GM12801 (cell line): ENCODE data around the gene LIN52.

Experiments
- TF ChIP-seq, protein P1 (sequence below): IDR thresholded peaks from one replicate; pipeline ENCODE4 v1.5.1; 2011; ENCODE audit warnings: control low read depth; ENCODE audit not compliant: insufficient read length; ENCODE audit errors: extremely low read depth

The LIN52 gene

DNA sequence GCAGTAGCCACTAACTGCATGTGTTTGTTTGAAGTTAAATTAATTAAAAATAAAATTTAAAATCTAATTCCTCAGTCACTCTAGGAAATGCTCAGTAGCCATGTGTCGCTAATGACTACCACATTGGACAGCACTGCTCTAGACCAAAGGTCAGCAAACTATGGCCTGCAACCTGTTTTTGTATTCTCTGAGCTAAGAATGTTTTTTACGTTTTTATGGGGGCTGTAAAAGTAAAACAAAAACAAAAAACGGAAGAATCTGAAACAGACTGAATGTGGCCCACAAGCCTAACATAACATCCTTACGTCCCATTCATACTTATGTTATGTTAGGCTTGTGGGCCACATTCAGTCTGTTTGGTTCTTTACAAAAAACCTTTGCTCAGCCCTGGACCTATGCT, 57.8 kb downstream of the LIN52 start:
- TF ChIP-seq, protein P1, sequence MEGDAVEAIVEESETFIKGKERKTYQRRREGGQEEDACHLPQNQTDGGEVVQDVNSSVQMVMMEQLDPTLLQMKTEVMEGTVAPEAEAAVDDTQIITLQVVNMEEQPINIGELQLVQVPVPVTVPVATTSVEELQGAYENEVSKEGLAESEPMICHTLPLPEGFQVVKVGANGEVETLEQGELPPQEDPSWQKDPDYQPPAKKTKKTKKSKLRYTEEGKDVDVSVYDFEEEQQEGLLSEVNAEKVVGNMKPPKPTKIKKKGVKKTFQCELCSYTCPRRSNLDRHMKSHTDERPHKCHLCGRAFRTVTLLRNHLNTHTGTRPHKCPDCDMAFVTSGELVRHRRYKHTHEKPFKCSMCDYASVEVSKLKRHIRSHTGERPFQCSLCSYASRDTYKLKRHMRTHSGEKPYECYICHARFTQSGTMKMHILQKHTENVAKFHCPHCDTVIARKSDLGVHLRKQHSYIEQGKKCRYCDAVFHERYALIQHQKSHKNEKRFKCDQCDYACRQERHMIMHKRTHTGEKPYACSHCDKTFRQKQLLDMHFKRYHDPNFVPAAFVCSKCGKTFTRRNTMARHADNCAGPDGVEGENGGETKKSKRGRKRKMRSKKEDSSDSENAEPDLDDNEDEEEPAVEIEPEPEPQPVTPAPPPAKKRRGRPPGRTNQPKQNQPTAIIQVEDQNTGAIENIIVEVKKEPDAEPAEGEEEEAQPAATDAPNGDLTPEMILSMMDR, result no peak

DNA sequence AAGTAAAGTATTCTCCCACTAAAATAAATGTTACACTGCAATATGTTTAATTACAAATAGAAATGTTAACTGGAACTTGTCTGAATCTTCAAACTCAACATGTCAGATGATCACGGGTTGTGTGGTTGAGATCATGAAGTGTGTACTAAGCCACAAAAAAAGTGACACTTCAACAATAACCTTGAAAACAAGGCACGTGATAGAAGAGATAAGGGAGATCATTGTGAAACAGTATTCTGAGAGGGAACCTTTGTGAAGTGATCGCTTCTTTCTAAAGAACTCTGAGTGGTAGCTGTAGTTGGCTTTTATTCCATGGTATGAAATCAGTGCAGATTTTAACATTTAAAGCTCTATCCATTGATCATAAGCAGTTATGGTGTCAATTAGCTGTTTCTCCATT, 60.0 kb downstream of the LIN52 start:
- TF ChIP-seq, protein P1, result no peak

DNA sequence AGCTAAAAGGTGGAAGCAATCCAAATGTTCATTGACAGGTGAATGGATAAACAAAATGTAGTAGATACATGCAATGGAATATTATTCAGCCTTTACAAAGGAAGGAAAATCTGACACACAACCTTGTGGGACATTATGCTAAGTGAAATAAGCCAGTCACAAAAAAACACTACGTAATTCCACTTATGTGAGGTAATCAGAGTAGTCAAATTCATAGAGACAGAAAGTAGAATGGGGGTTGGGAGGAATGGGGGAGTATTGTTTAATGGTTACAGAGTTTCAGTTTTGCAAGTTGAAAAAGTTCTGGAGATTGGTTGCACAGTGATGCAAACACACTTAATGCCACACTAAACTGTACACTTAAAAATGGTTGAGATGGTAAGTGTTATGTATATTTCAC, 62.8 kb downstream of the LIN52 start:
- TF ChIP-seq, protein P1, result no peak

DNA sequence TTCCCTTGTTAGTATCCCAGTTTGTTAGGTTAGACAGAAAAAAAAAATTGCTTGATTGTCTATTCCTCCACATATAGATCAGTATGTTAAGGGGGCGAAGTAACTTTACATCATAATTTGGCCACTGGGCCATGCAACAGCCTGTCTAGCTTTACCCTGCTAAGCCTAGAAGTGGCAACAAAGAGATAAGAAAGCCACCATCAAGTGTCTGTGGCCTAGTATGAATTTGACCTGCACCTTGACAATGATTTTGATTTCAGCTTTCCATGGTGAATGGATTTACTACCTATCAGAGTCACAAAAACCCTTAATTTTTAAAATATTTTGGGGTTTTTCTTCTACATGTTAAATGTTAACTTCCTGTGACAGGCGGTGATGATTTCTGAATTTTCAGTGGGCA, 63.9 kb downstream of the LIN52 start:
- TF ChIP-seq, protein P1, result no peak

DNA sequence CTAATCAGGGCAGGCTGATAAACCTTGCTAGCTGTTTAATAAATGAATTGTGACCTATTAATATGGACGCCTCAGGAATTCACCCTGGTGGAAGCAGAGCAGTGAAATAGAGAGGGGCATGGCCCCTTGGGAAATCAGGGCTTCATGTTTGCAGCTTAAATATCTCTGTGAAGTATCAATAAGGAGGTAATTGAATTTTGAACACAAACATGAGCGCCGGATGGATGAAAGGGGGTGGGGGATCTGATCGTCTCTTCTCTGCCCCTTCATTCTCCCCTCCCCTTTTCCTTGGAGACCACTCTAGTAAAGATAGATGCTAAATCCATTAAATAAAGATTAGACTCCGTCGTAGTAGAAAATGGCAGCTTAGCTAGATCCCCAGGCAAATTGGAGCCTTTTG, 70.5 kb downstream of the LIN52 start:
- TF ChIP-seq, protein P1, result no peak

- TF ChIP-seq, protein P1, result no peak
These were observed 71.0 kb downstream of the LIN52 start for GRCh38 chr14:74155749-74156148.

- TF ChIP-seq, protein P1, result no peak
These were observed 76.0 kb downstream of the LIN52 start for GRCh38 chr14:74160763-74161162.

DNA sequence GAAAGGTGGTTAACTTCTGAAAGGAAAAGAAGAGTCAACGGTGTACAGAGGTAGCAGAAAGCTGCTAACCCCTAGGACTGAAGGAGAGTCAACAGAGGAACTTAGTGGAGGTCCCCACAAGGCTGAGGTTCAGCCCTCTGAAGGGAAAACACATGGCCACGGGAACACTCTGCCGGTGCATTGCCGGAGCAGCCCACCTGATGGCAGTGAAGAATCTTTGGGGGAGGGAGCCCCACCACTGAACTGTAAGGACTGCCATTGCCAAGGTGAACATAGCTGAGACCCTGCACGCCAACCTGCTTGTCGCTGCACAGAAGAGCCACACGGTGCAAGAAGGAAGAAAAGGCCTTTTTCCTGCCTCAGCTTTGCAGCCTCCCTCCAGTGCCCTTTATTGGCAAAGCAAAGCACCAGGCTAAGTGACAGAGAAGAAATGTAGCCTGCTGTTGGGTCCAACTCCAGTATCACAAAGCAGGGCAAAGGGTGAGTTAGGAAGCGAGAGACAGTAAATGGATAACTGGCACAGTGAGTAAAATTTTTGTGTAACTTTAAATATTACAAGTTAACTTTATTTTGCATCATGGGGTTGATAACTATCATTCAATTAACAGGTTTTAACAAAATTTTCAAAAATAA, 76.9 kb downstream of the LIN52 start:
- TF ChIP-seq, protein P1, result no peak
